Smooth muscle cell (in vitro differentiated cells): ENCODE data around the gene APH1B. TPM values are rescaled to one million over a fixed set of nuclear protein-coding genes. Genes with fewer than 3 reads are reported as not detected.

ENCODE experiments used
- DNase-seq: peaks from one replicate; lab custom pipeline; 2025; ENCODE audit not compliant: unreplicated experiment; lab: John Stamatoyannopoulos, UW
- H2AFZ ChIP-seq: fragments of 200-600 bp; sonication (generic); 2 replicates; pipeline ENCODE4 v1.6.0; 2016; ENCODE audit warnings: antibody characterized with exemption, low read depth, mild to moderate bottlenecking
- H3F3A ChIP-seq: fragments of 200-600 bp; sonication (generic); 2 replicates; pipeline ENCODE4 v1.6.0; 2017; ENCODE audit warnings: antibody characterized with exemption, low read depth
- H3K27ac ChIP-seq: fragments of 200-600 bp; sonication (generic); 2 replicates; pipeline ENCODE4 v1.5.1; 2016; ENCODE audit warnings: low read depth, mild to moderate bottlenecking
- H3K27me3 ChIP-seq: fragments of 200-600 bp; sonication (generic); 2 replicates; pipeline ENCODE4 v1.6.1; 2016; ENCODE audit warnings: low read depth, mild to moderate bottlenecking
- H3K36me3 ChIP-seq: fragments of 200-600 bp; sonication (generic); 2 replicates; pipeline ENCODE4 v1.5.1; 2016; ENCODE audit warnings: low read depth
- H3K4me1 ChIP-seq: fragments of 200-600 bp; sonication (generic); 2 replicates; pipeline ENCODE4 v1.5.1; 2016; ENCODE audit warnings: low read depth
- H3K4me2 ChIP-seq: fragments of 200-600 bp; sonication (generic); 2 replicates; pipeline ENCODE4 v1.6.0; 2016; ENCODE audit warnings: mild to moderate bottlenecking
- H3K4me3 ChIP-seq: fragments of 200-600 bp; sonication (generic); 2 replicates; pipeline ENCODE4 v1.5.1; 2016; ENCODE audit warnings: mild to moderate bottlenecking
- H3K79me2 ChIP-seq: fragments of 200-600 bp; sonication (generic); 2 replicates; pipeline ENCODE4 v1.6.0; 2016; ENCODE audit warnings: low read depth, mild to moderate bottlenecking
- H3K9ac ChIP-seq: fragments of 200-600 bp; sonication (generic); 2 replicates; pipeline ENCODE4 v1.6.0; 2016; ENCODE audit warnings: low read depth
- H3K9me3 ChIP-seq: fragments of 200-600 bp; sonication (generic); replicated peaks from 2 replicates; pipeline ENCODE4 v1.5.1; 2016; ENCODE audit warnings: low read depth
- H4K20me1 ChIP-seq: fragments of 200-600 bp; sonication (generic); 2 replicates; pipeline ENCODE4 v1.6.0; 2016; ENCODE audit warnings: low read depth
- CTCF ChIP-seq: fragments of 200-600 bp; sonication (generic); IDR thresholded peaks from 2 replicates; pipeline ENCODE4 v1.5.1; 2017; ENCODE audit warnings: borderline replicate concordance, mild to moderate bottlenecking, antibody characterized with exemption; ENCODE audit not compliant: insufficient read depth, poor library complexity, severe bottlenecking
- WGBS: methylation state at CpG from one replicate; pipeline ENCODE4 v1.1.7; 2016; ENCODE audit warnings: low lambda C conversion rate; 5-methylcytosine and 5-hydroxymethylcytosine counted together
- polyA plus RNA-seq: library from polyadenylated mRNA; unstranded; fragments of >200 nt; fragmentation: Nextera tagmentation; extraction: Ambion mirVana; gene quantifications from 2 replicates; pipeline ENCODE4 v1.2.1, GENCODE V29; 2016
- total RNA-seq: library from RNA; depleted of rRNA; stranded (reverse); fragments of >200 nt; gene quantifications from 2 replicates; pipeline ENCODE4 v1.2.3, GENCODE V29; 2014

Gene APH1B
- total and polyA plus RNA-seq, 2 experiments from 2014 or later = 14.3 to 15.5 TPM

GRCh38 chr15:63308947-63309346, 31.5 kb downstream of the APH1B start:
- 87% methylated on average over 2 of the region's 2 CpGs for WGBS
- Histone ChIP-seq H2AFZ (no peak overlapping the region), H3K79me2 (no peaks in the 10 kb centered on the region), H3F3A (no peaks in the 10 kb centered on the region), H3K27ac (no peak overlapping the region), H3K9ac (no peak overlapping the region), H4K20me1 (no peaks in the 10 kb centered on the region), H3K4me1 (no peaks in the 10 kb centered on the region), H3K4me3 (no peak overlapping the region), H3K9me3 (no peaks in the 10 kb centered on the region), H3K4me2 (no peak overlapping the region), H3K27me3 (no peaks in the 10 kb centered on the region), H3K36me3 (no peaks in the 10 kb centered on the region)
- no peak for TF ChIP-seq CTCF
- no peak for DNase-seq

- 69% methylated on average over 3 of the region's 3 CpGs for WGBS
- H3K36me3 ChIP-seq = no peaks in the 10 kb centered on the region
- H3K27me3 ChIP-seq = no peaks in the 10 kb centered on the region
- no peak overlapping the region for H2AFZ ChIP-seq
- no peaks in the 10 kb centered on the region for H3K4me1 ChIP-seq
- H3K9ac ChIP-seq = no peak overlapping the region
- H3F3A ChIP-seq = no peaks in the 10 kb centered on the region
- no peaks in the 10 kb centered on the region for H4K20me1 ChIP-seq
- no peaks in the 10 kb centered on the region for H3K79me2 ChIP-seq
- no peaks in the 10 kb centered on the region for H3K9me3 ChIP-seq
- H3K4me3 ChIP-seq = no peak overlapping the region
- TF ChIP-seq CTCF = no peak
- DNase-seq = no peak
- no peak overlapping the region for H3K27ac ChIP-seq
- H3K4me2 ChIP-seq = no peak overlapping the region
Measured at GRCh38 chr15:63310646-63311045, 33.2 kb downstream of the APH1B start.

- no peak for DNase-seq
- H3K27ac ChIP-seq = no peak overlapping the region
- no peak overlapping the region for H3K4me2 ChIP-seq
- H3K4me1 ChIP-seq = no peaks in the 10 kb centered on the region
- no peaks in the 10 kb centered on the region for H3K9me3 ChIP-seq
- no peak overlapping the region for H3K9ac ChIP-seq
- 77% methylated on average over 1 of the region's 1 CpG for WGBS
- no peaks in the 10 kb centered on the region for H3K79me2 ChIP-seq
- no peaks in the 10 kb centered on the region for H3K27me3 ChIP-seq
- H3K4me3 ChIP-seq = no peak overlapping the region
- TF ChIP-seq CTCF = no peak
- H3F3A ChIP-seq = no peaks in the 10 kb centered on the region
- no peaks in the 10 kb centered on the region for H3K36me3 ChIP-seq
- H4K20me1 ChIP-seq = no peaks in the 10 kb centered on the region
- H2AFZ ChIP-seq = no peak overlapping the region
Measured at GRCh38 chr15:63312286-63312685, 34.9 kb downstream of the APH1B start.

- no peaks in the 10 kb centered on the region for H3K36me3 ChIP-seq
- no peaks in the 10 kb centered on the region for H3K4me1 ChIP-seq
- no peaks in the 10 kb centered on the region for H3K27me3 ChIP-seq
- no peak for DNase-seq
- no peaks in the 10 kb centered on the region for H3K79me2 ChIP-seq
- H3K9ac ChIP-seq = no peak overlapping the region
- TF ChIP-seq CTCF = no peak
- WGBS = 84% methylated on average over 4 of the region's 4 CpGs
- no peaks in the 10 kb centered on the region for H3K9me3 ChIP-seq
- no peak overlapping the region for H3K4me2 ChIP-seq
- no peak overlapping the region for H2AFZ ChIP-seq
- no peaks in the 10 kb centered on the region for H3F3A ChIP-seq
- H3K4me3 ChIP-seq = no peak overlapping the region
- H4K20me1 ChIP-seq = no peaks in the 10 kb centered on the region
- H3K27ac ChIP-seq = no peak overlapping the region
Measured at GRCh38 chr15:63313825-63314224, 36.4 kb downstream of the APH1B start.
